GM18873 (cell line): ENCODE results near the gene EML6.

Experiments
- ATAC-seq: cut with Tn5 transposase; IDR thresholded peaks from one replicate; pipeline ENCODE4 v1.9.1; 2021; ENCODE audit warnings: mild to moderate bottlenecking, moderate library complexity, moderate number of reproducible peaks; ENCODE audit not compliant: unreplicated experiment, low FRiP score

Gene EML6

GRCh38 chr2:54902763-54903162 lies 179.3 kb downstream of the EML6 start:
- ATAC-seq, result no peak

GRCh38 chr2:54903736-54904554 lies 180.5 kb downstream of the EML6 start:
- no peak for ATAC-seq

- ATAC-seq, result no peak
Measured at GRCh38 chr2:54904836-54905235, 181.4 kb downstream of the EML6 start.

- ATAC-seq, result no peak
Measured at GRCh38 chr2:54906716-54907115, 183.3 kb downstream of the EML6 start.

- no peak for ATAC-seq
Measured at GRCh38 chr2:54907663-54908062, 184.2 kb downstream of the EML6 start.

- no peak for ATAC-seq
Measured at GRCh38 chr2:54908591-54908990, 185.1 kb downstream of the EML6 start.

GRCh38 chr2:54909001-54909400 lies 185.5 kb downstream of the EML6 start:
- no peak for ATAC-seq

- ATAC-seq, result no peak
Measured at GRCh38 chr2:54912305-54912704, 188.8 kb downstream of the EML6 start.

- ATAC-seq, result no peak
Measured at GRCh38 chr2:54912893-54913292, 189.4 kb downstream of the EML6 start.

- no peak for ATAC-seq
Measured at GRCh38 chr2:54914637-54915036, 191.2 kb downstream of the EML6 start.

- no peak for ATAC-seq
Measured at GRCh38 chr2:54915101-54915500, 191.6 kb downstream of the EML6 start.

- no peak for ATAC-seq
Measured at GRCh38 chr2:54916637-54917036, 193.2 kb downstream of the EML6 start.

GRCh38 chr2:54918647-54919280 lies 195.3 kb downstream of the EML6 start:
- no peak for ATAC-seq

- no peak for ATAC-seq
Measured at GRCh38 chr2:54920660-54921059, 197.2 kb downstream of the EML6 start.

GRCh38 chr2:54924121-54924520 lies 200.7 kb downstream of the EML6 start:
- ATAC-seq, result no peak

- ATAC-seq, result no peak
Measured at GRCh38 chr2:54925022-54925421, 201.6 kb downstream of the EML6 start.

- no peak for ATAC-seq
Measured at GRCh38 chr2:54927085-54927750, 203.8 kb downstream of the EML6 start.

- ATAC-seq, result no peak
Measured at GRCh38 chr2:54927751-54928615, 204.5 kb downstream of the EML6 start.

- no peak for ATAC-seq
Measured at GRCh38 chr2:54928719-54929118, 205.3 kb downstream of the EML6 start.

GRCh38 chr2:54931473-54931872 lies 208.0 kb downstream of the EML6 start:
- ATAC-seq, result no peak

- ATAC-seq, result no peak
Measured at GRCh38 chr2:54935389-54935788, 211.9 kb downstream of the EML6 start.
